ENCODE data around the gene ARID1A.
"Not testable (repeated sequence)": the region's sequence is repeated elsewhere in the genome, so short reads cannot be mapped to it uniquely, and the experiment has no call there.

Gene ARID1A

DNA sequence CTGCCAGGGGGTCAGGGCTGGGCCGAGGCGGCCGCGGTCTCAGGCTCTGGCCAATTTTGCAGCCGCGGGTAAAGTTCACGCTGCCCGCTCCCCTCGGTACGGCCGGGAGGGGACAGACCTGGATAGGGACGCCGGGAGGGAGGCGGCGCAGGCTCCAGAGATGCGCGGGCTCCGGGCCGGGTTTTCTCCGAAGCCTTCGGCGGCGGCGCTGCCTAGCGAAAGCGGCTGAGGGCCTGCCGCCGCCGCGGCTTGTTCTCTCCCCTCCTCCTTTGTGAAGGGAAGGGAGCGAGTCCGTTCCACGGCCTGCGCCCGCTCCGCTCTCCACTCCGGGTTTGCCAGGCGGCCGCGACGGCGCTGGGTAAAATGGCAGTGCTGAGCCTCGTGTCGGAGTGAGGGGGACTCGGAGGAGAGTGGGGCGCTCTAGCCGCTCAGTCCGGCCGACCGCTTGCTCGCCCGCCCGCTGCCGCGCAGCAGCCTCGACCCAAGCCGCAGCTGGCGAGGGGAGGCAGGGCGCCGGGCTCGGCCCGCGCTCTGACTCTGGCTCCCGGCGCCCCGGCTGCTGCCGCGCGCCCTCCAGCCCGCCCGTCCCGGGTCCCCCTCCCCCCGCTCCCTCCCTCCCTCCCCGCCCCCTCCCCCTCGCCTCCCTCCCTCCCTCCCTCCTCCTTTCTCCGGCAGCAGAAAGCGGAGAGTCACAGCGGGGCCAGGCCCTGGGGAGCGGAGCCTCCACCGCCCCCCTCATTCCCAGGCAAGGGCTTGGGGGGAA, at the start of gene ARID1A:
Gene ARID1A, plus strand, starts transcription at position 660 of the 763 bp plus-strand sequence. CDS start 389 bp downstream, outside the sequence.
- DNase-seq: peak; percentile 96

DNA sequence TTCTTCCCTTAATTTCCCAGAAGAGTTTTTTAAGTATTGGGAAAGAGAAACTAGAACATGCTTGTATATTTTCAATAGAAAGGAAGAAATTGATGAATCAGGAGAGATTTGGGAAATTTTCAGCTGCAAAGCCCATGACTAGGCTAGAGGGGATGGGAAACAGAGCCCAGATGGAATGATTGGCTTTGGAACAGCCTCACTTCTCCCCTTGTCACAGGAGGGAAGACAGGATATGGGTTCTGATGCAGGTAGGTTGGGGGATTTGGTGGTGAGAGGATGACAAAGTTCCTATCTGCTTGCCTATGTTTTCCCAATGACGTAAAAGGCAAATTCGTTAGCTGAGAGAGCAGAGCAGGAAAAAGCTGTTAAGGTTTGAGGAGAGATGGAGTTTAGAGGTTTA, 31.0 kb upstream of the ARID1A start:
- no peak for DNase-seq

DNA sequence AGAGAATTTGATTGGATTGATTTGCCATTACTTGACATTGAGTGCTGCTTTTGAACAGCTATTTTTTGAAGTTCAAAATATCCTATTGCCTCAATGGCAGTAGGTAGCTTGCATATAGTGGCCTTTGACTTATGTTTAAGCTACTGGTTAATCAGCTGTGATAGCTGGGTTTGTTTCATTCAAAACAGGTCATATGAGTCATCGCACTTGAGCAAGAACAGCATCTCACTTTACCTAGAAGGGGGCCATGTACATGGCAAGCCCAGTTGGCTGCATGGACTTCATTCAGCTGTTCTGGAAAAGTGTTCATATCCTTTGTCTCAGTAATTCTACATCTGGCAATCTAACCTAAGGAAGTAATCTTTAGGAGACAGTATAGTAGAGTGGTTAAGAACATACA, 29.0 kb upstream of the ARID1A start:
- DNase-seq: peak; percentile 23

DNA sequence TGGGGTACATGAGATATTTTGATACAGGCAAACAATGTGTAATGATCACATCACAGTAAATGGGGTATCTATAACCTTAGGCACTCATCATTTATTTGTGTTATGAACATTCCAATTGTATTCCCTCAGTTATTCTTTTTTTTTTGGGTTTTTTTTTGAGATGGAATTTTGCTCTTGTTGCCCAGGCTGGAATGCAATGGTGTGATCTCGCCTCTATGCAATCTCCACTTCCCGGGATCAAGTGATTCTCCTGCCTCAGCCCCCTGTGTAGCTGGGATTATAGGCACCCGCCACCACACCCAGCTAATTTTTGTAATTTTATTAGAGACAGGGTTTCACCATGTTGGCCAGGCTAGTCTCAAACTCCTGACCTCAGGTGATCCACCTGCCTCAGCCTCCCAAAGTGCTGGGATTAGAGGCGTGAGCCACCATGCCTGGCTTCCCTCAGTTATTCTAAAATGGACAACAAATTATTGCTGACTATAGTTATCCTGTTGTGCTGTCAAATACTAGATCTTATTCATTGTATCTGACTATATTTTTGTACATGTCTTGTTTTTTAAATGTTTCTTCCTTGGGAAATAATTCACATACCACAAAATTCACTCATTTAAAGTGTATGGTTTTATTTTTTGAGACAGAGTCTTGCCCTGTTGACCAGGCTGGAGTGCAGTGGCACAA, 27.6 kb upstream of the ARID1A start:
- not testable (repeated sequence) for DNase-seq

DNA sequence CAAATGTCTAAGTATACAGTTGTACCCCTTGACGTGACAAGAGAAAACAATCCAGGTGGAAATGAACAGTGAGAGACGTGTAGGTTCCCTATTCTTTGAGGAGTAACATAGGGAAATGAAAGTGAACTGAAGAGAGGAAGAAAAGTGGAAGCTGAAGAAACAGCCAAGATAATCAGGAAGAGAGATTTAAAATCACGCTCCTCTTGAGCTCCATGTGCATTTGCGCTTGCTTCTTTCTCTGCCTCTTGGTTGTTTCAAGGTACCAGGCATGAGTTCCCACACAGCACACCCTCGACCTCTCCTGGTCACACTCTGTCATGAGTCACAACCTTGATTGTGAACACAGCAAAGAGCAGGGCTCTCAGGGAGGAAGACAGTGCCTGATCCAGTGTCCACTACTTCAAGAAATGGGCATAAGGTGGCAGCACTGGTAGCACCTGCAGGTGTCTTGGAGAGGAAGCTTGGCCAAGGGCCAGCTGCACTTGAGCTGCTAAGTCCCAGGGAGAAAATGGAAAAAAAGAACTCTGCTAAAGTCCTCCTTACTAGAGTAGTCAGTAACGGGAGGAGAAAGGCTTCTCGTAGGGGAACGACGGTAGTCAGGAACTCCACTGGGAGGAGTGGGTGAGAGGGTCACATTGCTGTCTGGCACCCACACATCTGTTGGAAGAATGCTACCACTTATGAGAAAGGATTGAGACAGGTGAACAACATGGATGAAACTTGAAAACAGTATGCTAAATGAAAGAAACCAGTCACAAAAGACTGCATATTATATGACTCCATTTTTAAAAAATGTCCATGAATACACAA, 18.3 kb upstream of the ARID1A start:
- DNase-seq: peak; percentile 58

DNA sequence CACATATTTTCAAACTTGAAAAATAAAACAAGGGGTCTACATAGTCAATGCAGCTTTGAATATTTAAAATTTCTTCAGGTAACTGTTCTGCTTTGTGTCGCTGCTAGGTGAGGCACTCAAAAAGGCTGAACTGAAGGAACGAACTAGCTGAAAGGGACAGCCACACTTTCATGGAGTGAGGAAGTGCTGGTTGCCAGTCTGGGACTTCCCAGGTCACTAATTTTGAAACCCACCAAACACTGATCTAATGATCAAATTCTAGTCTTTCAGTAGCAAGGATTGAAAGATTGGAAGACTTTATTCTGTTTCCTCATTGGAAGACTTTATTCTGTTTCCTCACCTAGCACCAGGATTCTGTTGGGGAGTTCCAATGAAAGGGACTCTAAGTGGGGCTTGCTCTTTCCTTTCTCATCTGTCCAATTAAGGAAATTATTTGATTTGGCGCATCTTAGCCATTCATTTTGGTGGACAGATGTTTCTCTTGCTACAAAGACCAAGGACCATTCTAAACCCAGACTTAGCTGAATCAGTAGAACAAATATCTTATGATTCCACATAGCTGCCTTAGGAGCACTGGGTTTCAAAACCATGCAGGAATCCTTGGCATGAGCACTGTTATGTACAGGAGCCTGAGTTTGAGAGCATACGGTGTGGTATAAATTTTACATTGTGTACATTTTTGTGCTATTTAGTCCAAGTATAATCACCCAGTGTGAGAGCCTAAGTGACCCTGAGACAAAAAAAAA, 10.9 kb upstream of the ARID1A start:
- DNase-seq: no peak

DNA sequence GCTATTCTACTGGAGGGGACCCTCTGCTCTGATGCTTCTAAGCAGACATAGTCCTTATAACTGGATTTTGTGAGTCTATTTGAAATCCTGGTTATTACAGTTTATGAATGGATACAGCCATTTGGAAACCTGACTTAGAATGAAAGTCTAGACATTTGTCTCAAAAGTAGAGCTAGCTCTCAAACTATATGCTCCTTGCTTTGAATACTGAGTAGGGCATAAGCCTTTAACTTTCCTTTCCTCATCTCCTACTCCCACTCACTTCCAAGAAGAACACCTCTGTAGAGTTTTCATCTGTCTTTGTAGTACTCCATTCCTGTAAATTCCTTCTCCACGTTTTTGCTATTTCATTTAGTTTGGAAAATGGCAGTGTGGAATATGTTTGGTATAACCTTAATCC, 9.0 kb upstream of the ARID1A start:
- DNase-seq: no peak

DNA sequence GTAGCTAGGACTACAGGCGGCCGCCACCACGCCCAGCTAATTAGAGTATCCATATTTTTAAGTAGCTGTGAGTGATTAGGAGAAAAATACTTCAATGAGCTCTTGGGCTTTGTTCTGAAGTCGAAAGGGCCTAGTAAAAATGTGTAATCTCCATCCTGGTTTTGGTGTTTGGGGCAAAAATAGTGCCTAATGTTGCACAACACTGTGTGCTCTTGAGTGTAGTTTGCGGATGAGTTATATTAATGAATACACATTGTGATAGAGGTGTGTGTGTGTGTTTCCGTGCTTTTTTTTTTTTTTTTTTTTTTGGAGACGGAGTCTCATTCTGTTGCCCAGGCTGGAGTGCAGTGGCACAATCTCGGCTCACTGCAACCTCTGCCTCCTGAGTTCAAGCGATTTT, 6.3 kb upstream of the ARID1A start:
- no peak for DNase-seq

DNA sequence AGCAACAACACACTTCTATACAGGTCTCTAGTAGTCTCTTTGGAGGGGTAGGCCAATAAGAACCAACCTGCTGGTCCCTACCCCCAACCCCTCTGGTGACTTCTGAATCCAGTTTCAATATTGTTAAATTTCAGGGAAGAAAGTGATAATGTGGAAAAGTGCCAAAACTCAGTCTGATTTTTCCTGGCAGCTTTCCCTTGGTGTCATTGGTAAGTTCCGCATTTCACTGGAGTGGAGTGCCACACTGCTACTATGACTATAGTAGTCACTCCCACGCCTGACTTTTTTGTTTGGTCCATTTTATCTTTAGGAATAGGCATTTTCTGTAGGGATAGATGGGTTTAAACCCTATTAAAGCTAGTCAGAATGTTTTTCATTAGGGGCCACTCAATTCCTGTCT, 5.7 kb upstream of the ARID1A start:
- no peak for DNase-seq

DNA sequence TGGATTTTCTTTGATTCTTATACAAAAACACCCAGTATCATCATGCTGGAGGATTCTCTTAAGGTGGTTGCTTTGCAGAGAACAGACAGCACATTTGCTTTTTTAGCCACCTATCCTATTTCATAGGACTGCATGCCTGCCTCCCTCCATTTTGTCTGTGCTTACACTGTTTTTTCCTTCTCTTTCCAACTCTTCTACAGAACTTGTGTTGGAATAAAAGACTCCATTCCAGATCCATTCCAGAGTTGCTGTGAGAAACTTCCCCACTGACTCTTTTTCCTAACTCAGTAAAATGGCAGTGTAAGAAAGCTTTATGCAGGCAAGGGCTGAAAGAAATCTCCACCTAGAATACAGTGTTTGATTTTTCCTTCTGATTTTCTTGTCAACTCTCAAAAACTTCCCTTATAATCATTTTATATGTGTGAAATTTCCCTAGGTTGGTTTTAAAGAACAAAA, 5.2 kb upstream of the ARID1A start:
- no peak for DNase-seq

DNA sequence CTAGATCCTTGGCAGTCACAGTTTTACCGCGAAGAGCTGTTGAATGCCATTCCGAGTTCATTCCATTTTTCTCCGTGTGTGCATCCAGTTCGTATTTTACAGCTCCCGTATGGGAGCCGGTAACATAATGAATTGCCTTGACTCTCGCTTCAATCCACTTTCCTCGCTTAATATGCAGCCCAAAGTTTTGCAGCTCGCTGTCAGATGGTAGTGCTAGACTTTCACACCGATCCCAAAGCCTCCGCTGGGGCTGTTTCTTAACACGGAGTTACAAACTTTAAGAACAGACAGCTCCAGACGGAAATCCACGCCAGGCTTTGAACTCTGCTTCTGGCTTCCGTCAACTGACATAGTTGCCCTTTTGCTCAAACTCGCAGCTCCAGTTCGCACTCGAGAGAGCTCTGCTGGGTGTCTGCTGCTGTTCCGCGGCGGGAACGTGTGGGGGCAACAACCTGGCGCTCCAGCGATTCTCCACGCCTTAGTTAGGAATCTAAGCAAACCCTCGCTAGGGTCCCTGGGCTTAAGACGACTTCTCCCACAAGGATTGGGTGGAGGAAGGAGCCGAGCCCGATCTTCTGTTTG, 3.5 kb upstream of the ARID1A start:
- peak; percentile 85 for DNase-seq

DNA sequence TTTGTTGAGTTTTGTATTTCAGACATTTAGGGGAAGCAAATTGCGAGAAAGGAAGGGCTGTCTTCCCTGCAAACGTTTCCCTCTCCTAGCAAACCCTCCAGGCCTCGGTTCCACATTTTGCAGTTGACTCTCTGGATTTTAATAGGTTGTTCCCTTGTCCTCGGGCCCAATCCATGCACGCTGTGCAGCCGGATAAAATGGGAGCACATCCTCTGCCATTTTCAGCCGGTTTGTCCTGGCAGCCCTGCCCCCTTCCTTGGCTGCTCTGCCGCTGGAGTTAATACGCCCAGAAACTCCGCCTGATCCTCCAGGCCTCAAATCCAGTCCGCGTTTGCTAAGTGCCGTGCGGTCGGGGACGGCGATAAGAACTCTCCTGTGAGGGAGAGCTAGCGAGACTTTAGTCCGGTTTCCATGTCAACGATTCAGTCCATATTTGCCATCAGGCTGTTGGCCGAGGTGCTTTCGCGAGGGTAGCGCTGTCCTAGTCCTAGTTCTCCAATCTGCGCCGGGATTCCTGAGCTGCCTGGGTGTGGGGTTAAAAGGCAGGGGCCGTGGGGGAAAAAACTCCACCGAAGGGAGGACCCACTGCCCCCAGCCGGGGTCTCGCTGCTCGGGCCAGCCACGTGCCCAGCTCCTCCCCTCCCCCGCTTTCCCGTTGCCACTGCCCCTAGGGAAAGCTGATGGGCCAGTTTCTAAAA, 2.9 kb upstream of the ARID1A start:
- peak; percentile 93 for DNase-seq

DNA sequence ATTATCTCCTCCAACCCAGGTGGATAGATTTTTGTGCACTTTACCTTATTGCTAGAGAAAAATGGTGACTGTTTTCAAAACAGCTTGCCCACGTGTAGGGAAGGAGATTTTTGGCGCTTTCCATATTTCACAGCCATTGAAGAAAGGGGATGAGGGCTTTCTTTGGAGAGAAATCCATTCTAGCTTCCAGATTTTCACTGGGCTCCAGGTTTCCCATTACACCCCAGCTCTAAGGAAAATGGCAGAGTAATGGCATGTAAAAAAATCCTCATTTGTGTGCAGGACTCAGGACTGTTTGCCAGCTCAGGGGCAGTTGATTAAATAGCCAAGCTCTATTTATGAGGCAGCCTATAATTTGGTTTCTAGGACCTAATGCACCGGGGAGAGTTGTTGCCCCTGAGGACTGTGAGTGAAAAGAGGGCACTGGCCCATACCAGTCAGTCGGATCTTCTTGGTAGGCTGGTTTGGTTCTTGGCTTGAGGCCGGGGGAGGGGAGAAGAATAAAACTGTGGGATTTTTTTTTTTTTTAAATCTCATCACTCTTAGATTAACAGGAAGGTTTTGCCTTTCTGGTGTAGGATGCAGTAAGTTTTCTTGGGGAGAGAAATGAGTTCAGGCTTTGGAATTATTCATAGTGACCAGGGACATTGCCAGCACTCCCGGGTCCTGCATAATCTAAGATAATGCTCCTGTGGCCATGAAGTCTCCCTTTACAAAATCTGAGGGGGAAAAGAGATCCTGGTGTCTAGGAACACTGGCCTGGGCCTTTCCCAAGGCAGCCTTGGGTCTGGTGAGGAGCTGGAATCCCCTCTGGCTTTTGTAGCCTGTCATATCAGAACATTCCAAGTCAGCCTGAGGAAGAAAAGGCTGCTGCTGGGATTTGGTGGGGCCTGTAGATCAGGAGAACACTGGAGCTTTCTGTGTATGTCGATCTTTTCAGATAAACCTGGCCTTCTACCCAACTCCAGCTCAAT, 1.9 kb upstream of the ARID1A start:
- no peak for DNase-seq

DNA sequence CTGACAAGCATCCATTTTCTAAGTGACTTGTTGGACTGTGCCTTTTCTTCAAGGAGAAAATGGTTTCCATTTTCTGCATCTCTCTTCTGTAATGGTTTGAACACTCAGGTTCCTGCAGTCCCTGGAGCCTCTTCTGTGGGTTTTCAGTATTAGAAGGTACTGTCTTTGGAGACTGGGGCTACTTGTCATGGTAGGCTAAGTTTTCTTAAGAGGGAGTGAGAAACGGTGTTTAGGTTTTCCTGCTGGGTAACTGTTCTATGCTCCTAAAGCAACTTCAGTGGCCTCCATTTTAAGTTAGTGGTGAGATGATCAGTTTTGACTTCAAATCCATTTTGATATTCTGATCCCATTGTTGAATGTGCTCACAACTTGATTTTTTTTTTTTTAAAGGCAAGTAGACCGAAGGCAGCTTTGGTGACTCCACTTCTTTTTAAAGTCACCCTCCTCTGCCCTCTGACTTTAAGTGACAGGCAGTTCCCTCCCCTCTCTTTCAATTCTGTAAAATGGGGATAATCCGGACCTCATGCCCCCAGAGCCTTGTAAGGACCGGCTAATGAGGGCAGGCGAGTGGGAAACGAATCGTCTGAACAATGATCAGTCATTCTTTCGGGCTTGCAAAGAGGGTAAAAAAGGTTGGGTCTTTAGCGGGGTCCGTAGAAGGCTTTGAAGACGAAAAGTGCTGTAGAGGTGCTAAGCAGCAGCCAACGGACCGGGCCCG, 1.0 kb upstream of the ARID1A start:
- DNase-seq: no peak

DNA sequence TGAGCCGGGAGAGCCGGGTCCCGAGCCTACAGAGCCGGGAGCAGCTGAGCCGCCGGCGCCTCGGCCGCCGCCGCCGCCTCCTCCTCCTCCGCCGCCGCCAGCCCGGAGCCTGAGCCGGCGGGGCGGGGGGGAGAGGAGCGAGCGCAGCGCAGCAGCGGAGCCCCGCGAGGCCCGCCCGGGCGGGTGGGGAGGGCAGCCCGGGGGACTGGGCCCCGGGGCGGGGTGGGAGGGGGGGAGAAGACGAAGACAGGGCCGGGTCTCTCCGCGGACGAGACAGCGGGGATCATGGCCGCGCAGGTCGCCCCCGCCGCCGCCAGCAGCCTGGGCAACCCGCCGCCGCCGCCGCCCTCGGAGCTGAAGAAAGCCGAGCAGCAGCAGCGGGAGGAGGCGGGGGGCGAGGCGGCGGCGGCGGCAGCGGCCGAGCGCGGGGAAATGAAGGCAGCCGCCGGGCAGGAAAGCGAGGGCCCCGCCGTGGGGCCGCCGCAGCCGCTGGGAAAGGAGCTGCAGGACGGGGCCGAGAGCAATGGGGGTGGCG, 371 bp downstream of the ARID1A start:
- peak; percentile 40 for DNase-seq

DNA sequence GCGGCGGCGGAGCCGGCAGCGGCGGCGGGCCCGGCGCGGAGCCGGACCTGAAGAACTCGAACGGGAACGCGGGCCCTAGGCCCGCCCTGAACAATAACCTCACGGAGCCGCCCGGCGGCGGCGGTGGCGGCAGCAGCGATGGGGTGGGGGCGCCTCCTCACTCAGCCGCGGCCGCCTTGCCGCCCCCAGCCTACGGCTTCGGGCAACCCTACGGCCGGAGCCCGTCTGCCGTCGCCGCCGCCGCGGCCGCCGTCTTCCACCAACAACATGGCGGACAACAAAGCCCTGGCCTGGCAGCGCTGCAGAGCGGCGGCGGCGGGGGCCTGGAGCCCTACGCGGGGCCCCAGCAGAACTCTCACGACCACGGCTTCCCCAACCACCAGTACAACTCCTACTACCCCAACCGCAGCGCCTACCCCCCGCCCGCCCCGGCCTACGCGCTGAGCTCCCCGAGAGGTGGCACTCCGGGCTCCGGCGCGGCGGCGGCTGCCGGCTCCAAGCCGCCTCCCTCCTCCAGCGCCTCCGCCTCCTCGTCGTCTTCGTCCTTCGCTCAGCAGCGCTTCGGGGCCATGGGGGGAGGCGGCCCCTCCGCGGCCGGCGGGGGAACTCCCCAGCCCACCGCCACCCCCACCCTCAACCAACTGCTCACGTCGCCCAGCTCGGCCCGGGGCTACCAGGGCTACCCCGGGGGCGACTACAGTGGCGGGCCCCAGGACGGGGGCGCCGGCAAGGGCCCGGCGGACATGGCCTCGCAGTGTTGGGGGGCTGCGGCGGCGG, 1.0 kb downstream of the ARID1A start:
- DNase-seq: peak; percentile 72

DNA sequence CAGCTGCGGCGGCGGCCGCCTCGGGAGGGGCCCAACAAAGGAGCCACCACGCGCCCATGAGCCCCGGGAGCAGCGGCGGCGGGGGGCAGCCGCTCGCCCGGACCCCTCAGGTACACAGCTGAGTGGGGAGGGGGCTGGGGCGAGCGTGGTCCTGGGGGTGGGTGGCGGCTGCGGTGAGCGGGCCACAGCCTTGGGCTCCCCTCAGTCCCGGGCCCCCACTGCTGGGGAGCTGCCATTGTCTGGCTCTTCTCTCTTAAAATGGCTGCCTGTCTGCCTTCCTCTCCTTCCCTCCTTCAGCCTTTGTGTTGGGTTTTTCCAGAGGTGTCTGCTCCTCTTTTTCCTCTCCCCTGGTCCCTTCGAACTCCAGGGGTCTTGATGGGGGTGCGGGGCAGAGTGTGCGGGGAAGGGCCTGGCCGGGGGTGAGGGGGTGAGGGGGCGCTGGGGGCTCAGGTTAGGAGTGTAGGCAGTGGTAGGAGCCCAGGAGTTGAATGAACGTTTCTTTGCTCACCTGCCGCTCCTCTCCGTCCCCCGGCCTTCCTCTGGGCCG, 1.7 kb downstream of the ARID1A start:
- no peak for DNase-seq
